Adrenal gland (tissue), 5 donors: ENCODE results near the gene EPHA5.

Source experiments
- POLR2A ChIP-seq, 2 donors: fragments of 450-650 bp; IDR thresholded peaks; one replicate each; pipeline ENCODE4 v1.6.1; 2017; ENCODE audit warnings: antibody characterized with exemption in 2 of 2, mild to moderate bottlenecking in 2 of 2, moderate library complexity in 1 of 2
- TF ChIP-seq, protein P1 (sequence below), 6 experiments: fragments of 450-650 bp in 4 of 6; fragments of 200-600 bp in 2 of 6; sonication (generic) in 1 of 6; IDR thresholded peaks; 1 replicate in 5 of 6; 2 replicates in 1 of 6; pipeline versions ENCODE4 v1.5.1 to v1.8.0; 2016 to 2021; ENCODE audit warnings: antibody characterized with exemption in 6 of 6, mild to moderate bottlenecking in 2 of 6, moderate library complexity in 1 of 6
- donor health status: DM: no; HTN: no; CAD: no.

DNA sequence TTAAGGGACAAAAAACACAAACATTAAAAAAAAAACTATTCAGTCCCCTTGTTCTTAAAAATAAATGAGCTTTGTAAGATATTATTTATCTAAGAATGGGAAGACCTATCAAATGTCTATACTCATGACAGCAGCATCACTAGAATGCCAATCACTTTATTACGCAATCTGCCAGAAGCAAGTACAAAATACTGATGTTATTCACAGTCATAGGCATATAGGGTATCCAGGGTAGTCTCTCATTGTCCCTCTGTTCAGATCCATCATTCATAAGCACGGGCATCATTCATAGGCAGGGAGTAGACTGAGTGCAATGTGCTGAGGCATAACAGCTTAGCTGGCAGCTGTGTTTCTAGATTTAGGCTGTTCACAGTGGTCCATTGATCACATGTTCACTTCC lies 109.1 kb downstream of the EPHA5 start:
- TF ChIP-seq, protein P1, sequence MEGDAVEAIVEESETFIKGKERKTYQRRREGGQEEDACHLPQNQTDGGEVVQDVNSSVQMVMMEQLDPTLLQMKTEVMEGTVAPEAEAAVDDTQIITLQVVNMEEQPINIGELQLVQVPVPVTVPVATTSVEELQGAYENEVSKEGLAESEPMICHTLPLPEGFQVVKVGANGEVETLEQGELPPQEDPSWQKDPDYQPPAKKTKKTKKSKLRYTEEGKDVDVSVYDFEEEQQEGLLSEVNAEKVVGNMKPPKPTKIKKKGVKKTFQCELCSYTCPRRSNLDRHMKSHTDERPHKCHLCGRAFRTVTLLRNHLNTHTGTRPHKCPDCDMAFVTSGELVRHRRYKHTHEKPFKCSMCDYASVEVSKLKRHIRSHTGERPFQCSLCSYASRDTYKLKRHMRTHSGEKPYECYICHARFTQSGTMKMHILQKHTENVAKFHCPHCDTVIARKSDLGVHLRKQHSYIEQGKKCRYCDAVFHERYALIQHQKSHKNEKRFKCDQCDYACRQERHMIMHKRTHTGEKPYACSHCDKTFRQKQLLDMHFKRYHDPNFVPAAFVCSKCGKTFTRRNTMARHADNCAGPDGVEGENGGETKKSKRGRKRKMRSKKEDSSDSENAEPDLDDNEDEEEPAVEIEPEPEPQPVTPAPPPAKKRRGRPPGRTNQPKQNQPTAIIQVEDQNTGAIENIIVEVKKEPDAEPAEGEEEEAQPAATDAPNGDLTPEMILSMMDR (IDR thresholded peaks at IDR 0.05) = no peak
- TF ChIP-seq POLR2A (IDR thresholded peaks at IDR 0.05) = no peak
